Upper lobe of left lung (tissue), 6 donors: ENCODE data around the gene ANKS3. TPM values are rescaled to one million over a fixed set of nuclear protein-coding genes. Genes with fewer than 3 reads are reported as not detected.

Experiments
- ATAC-seq, 2 donors: fragments of 200-7000 bp; cut with Tn5 transposase; one replicate each; pipeline ENCODE4 v1.9.1; 2022; ENCODE audit warnings: mild to moderate bottlenecking in 2 of 2, moderate library complexity in 2 of 2; ENCODE audit not compliant: low FRiP score in 2 of 2
- DNase-seq, 2 donors: peaks; one replicate each; pipeline ENCODE4 v3.0.0-alpha.2; 2019 to 2020
- H3K27ac ChIP-seq, 4 donors: fragments of 200-600 bp; sonication (generic); one replicate each; pipeline ENCODE4 v1.5.1; 2016 to 2019
- H3K27me3 ChIP-seq, 4 donors: fragments of 200-600 bp; sonication (generic); one replicate each; pipeline ENCODE4 v1.5.1; 2017 to 2019
- H3K36me3 ChIP-seq, 4 donors: fragments of 200-600 bp; sonication (generic); one replicate each; pipeline ENCODE4 v1.5.1; 2016 to 2019
- H3K4me1 ChIP-seq, 4 donors: fragments of 200-600 bp; sonication (generic); one replicate each; pipeline ENCODE4 v1.5.1; 2018 to 2019
- H3K4me3 ChIP-seq, 4 donors: fragments of 200-600 bp; sonication (generic); one replicate each; pipeline ENCODE4 v1.5.1; 2017 to 2019; ENCODE audit warnings: mild to moderate bottlenecking in 2 of 4, moderate library complexity in 1 of 4
- H3K9me3 ChIP-seq, 4 donors: fragments of 200-600 bp; sonication (generic); one replicate each; pipeline ENCODE4 v1.5.1; 2018 to 2019
- CTCF ChIP-seq, 6 experiments: fragments of 450-650 bp in 4 of 6; fragments of 200-600 bp in 2 of 6; sonication (generic) in 2 of 6; IDR thresholded peaks; one replicate each; pipeline ENCODE4 v1.5.1; 2016 to 2019; ENCODE audit warnings: antibody characterized with exemption in 6 of 6
- EP300 ChIP-seq, 4 donors: sonication (generic); formaldehyde crosslinking; IDR thresholded peaks; one replicate each; pipeline ENCODE4 v1.5.1; 2017; ENCODE audit warnings: antibody characterized with exemption in 4 of 4, control low read depth in 2 of 4
- POLR2A ChIP-seq, 4 donors: fragments of 450-650 bp; IDR thresholded peaks; one replicate each; pipeline ENCODE4 v1.5.1; 2016 to 2017; ENCODE audit warnings: antibody characterized with exemption in 4 of 4, mild to moderate bottlenecking in 2 of 4
- POLR2AphosphoS5 ChIP-seq, 2 donors: sonication (generic); formaldehyde crosslinking; IDR thresholded peaks; one replicate each; pipeline ENCODE4 v1.5.1; 2017; ENCODE audit warnings: antibody characterized with exemption in 2 of 2
- WGBS, 2 donors: methylation state at CpG; one replicate each; pipeline ENCODE4 v1.1.5; 2017 to 2018; 5-methylcytosine and 5-hydroxymethylcytosine counted together
- total RNA-seq, 6 donors: library from RNA; depleted of rRNA in 4 of 6; stranded (reverse); fragments of >200 nt in 4 of 6; gene quantifications; one replicate each; pipeline versions ENCODE4 v1.1.0 to v1.2.1, GENCODE V29; 2016 to 2021
- donor health status: DM: no; HTN: no; CAD: no; lungs with moderate emphysema.
- donor health status: DM: no; HTN: yes; CAD: no; lungs with severe emphysema.

The ANKS3 gene
- total RNA-seq, 6 donors from 2014 or later = 17.9 to 67.1 (median 20.0) TPM

GRCh38 chr16:4736546-4736945 is 2.5 kb upstream of the ANKS3 start:
- TF ChIP-seq POLR2A (IDR thresholded peaks at IDR 0.05) = no peak
- no peak for TF ChIP-seq POLR2AphosphoS5 (IDR thresholded peaks at IDR 0.05)
- no peak for TF ChIP-seq CTCF (IDR thresholded peaks at IDR 0.05)
- no peak for TF ChIP-seq EP300 (IDR thresholded peaks at IDR 0.05)
- H3K4me1 ChIP-seq = peaks cover 9 to 22% (median 11%) of the 10 kb centered on the region in 4 donors
- ATAC-seq (no peak), DNase-seq (no peak)
- no peaks in the 10 kb centered on the region for H3K9me3 ChIP-seq
- H3K27me3 ChIP-seq = no peaks in the 10 kb centered on the region
- no peaks in the 10 kb centered on the region for H3K36me3 ChIP-seq
- 90 to 96% methylated on average over 3 to 4 of the region's 4 CpGs for WGBS, 2 donors
- H3K27ac ChIP-seq = no peak overlapping the region
- H3K4me3 ChIP-seq = no peak overlapping the region

GRCh38 chr16:4734730-4735535 is 862 bp upstream of the ANKS3 start:
- H3K27me3 ChIP-seq = no peaks in the 10 kb centered on the region
- peak; percentile 93 to 98 for DNase-seq
- 11 to 14% methylated on average over 19 to 28 of the region's 38 CpGs for WGBS, 2 donors
- peak overlapping the region; percentile 50 to 84 (median 81) for H3K27ac ChIP-seq
- peak overlapping the region; percentile 83 to 98 (median 91) for H3K4me3 ChIP-seq
- peaks cover 9 to 22% (median 11%) of the 10 kb centered on the region in 4 donors for H3K4me1 ChIP-seq
- peaks cover 0 to 6% (median under 1%) of the 10 kb centered on the region in 4 donors for H3K36me3 ChIP-seq
- TF ChIP-seq CTCF (IDR thresholded peaks at IDR 0.05) (no peak), EP300 (IDR thresholded peaks at IDR 0.05) (no peak), POLR2AphosphoS5 (IDR thresholded peaks at IDR 0.05) (no peak), POLR2A (IDR thresholded peaks at IDR 0.05) (peak in 1 of 4 donors; percentile 9)
- no peaks in the 10 kb centered on the region for H3K9me3 ChIP-seq
- peak; percentile 90 to 92 for ATAC-seq

- WGBS, 2 donors = 0 to 1% methylated on average over 8 to 11 of the region's 19 CpGs
- Histone ChIP-seq H3K4me1 (peaks cover 9 to 22% (median 11%) of the 10 kb centered on the region in 4 donors), H3K4me3 (peak overlapping the region; percentile 83 to 98 (median 91)), H3K9me3 (no peaks in the 10 kb centered on the region), H3K27me3 (no peaks in the 10 kb centered on the region), H3K36me3 (peaks cover 3 to 18% (median 11%) of the 10 kb centered on the region in 4 donors), H3K27ac (peak overlapping the region; percentile 50 to 84 (median 81))
- no peak for DNase-seq
- ATAC-seq = no peak
- TF ChIP-seq POLR2A (IDR thresholded peaks at IDR 0.05) (no peak), CTCF (IDR thresholded peaks at IDR 0.05) (no peak), EP300 (IDR thresholded peaks at IDR 0.05) (no peak), POLR2AphosphoS5 (IDR thresholded peaks at IDR 0.05) (no peak)
Measured at GRCh38 chr16:4733747-4734062, 366 bp downstream of the ANKS3 start.

GRCh38 chr16:4733211-4733742 is 794 bp downstream of the ANKS3 start:
- no peak for TF ChIP-seq POLR2A (IDR thresholded peaks at IDR 0.05)
- TF ChIP-seq POLR2AphosphoS5 (IDR thresholded peaks at IDR 0.05) = no peak
- no peak for TF ChIP-seq CTCF (IDR thresholded peaks at IDR 0.05)
- TF ChIP-seq EP300 (IDR thresholded peaks at IDR 0.05) = no peak
- DNase-seq = no peak
- Histone ChIP-seq H3K27me3 (no peaks in the 10 kb centered on the region), H3K4me1 (peaks cover 9 to 22% (median 11%) of the 10 kb centered on the region in 4 donors), H3K27ac (peak overlapping the region in 2 of 4 donors; percentile 80 to 82), H3K36me3 (peaks cover 3 to 22% (median 15%) of the 10 kb centered on the region in 4 donors), H3K4me3 (peak overlapping the region; percentile 83 to 98 (median 91)), H3K9me3 (no peaks in the 10 kb centered on the region)
- 34% methylated on average over 17 of the region's 17 CpGs for WGBS, 2 donors
- ATAC-seq = no peak
